ENCODE measurements around the gene TRIM43. TPM values are rescaled to one million over a fixed set of nuclear protein-coding genes. Genes with fewer than 3 reads are reported as not detected.

TRIM43 gene
- total and polyA plus RNA-seq, 2 of the 4 experiments (the other 2 are of a cell fraction), result not detected

GRCh38 chr2:95569170-95569569, 22.6 kb upstream of the TRIM43 start:
- ATAC-seq (ENCODE audit: low read depth), result no peak

More at GRCh38 chr2:95569170-95569569, 22.6 kb upstream of the TRIM43 start:
- Histone ChIP-seq H2BK15ac (ENCODE audit: low read depth, low read length) (no peak overlapping the region), H3K27ac (ENCODE audit: insufficient read depth, low read length) (no peak overlapping the region), H3K4me2 (ENCODE audit: low read depth, low read length) (no peak overlapping the region), H3K14ac (replicated peaks; ENCODE audit: low read depth, low read length) (no peak overlapping the region), H4K8ac (ENCODE audit: low read depth in 2 of 2, low read length in 2 of 2) (no peak overlapping the region), H3K4me1 (ENCODE audit: control insufficient read depth, insufficient read depth, low read length) (no peaks in the 10 kb centered on the region), H3K9ac (ENCODE audit: low read depth, low read length) (no peak overlapping the region), H2AK9ac (replicated peaks; ENCODE audit: low read depth, low read length, poor library complexity) (no peak overlapping the region), H3K18ac (ENCODE audit: low read depth, low read length) (no peak overlapping the region), H3K79me1 (ENCODE audit: low read depth in 1 of 2, low read length in 2 of 2) (no peaks in the 10 kb centered on the region), H3K23ac (ENCODE audit: low read depth, low read length) (no peak overlapping the region), H4K5ac (ENCODE audit: low read depth, low read length) (no peak overlapping the region), H3K9me1 (ENCODE audit: insufficient read depth, low read length) (no peaks in the 10 kb centered on the region), H3K36me3 (ENCODE audit: control insufficient read depth, insufficient read depth, low read length) (no peaks in the 10 kb centered on the region), H4K20me1 (ENCODE audit: insufficient read depth, low read length) (no peaks in the 10 kb centered on the region), H3K9me3 (ENCODE audit: control insufficient read depth, insufficient read depth, low read length) (no peaks in the 10 kb centered on the region), H2BK5ac (ENCODE audit: low read depth, low read length, poor library complexity, severe bottlenecking) (no peak overlapping the region), H4K91ac (ENCODE audit: insufficient read depth, low read depth, low read length) (no peak overlapping the region), H2BK20ac (ENCODE audit: low read depth, low read length) (no peak overlapping the region), H3K56ac (ENCODE audit: extremely low read depth, insufficient read depth, low read length) (no peak overlapping the region), H3K27me3 (ENCODE audit: control insufficient read depth, insufficient read depth, low read length) (peaks cover 12% of the 10 kb centered on the region), H2AFZ (replicated peaks; ENCODE audit: low read length, poor library complexity) (no peak overlapping the region), H3K4ac (ENCODE audit: low read depth, low read length) (no peak overlapping the region), H2BK120ac (ENCODE audit: low read depth, low read length) (no peak overlapping the region), H3K4me3 (ENCODE audit: insufficient read depth, low read depth, low read length) (no peak overlapping the region), H2AK5ac (ENCODE audit: low read depth, low read length) (no peak overlapping the region)
- ChIA-PET POLR2A (ENCODE audit: unreplicated experiment) (no interaction called here), CTCF (no interaction called here)
- in situ Hi-C loops (cut with MboI; ENCODE audit: low sequenced_read_pairs) (no loop called here), intact Hi-C loops (cut with micrococcal nuclease) (no loop called here), dilution Hi-C loops (cut with HindIII; ENCODE audit: low sequenced_read_pairs, unreplicated experiment) (no loop called here)
- BruUV-seq (replicated peaks), result no TSS peak
- TF ChIP-seq MAFK (IDR thresholded peaks at IDR 0.05; ENCODE audit: low read depth, low read length) (no peak), RCOR1 (IDR thresholded peaks at IDR 0.05; ENCODE audit: insufficient replicate concordance, low read length) (no peak), NFE2L2 (IDR thresholded peaks at IDR 0.05; ENCODE audit: low read depth, low read length) (no peak), CTCF (conservative IDR thresholded peaks at IDR 0.05; ENCODE audit: low read depth, low read length) (no peak), ELK1 (IDR thresholded peaks at IDR 0.05; ENCODE audit: borderline replicate concordance, low read depth, low read length) (no peak), BHLHE40 (IDR thresholded peaks at IDR 0.05; ENCODE audit: low read depth, low read length) (no peak), CEBPB (IDR thresholded peaks at IDR 0.05; ENCODE audit: low read depth, low read length) (no peak), FOS (IDR thresholded peaks at IDR 0.05; ENCODE audit: low read depth, low read length) (no peak), SMC3 (IDR thresholded peaks at IDR 0.05; ENCODE audit: low read depth, low read length) (no peak), CHD1 (IDR thresholded peaks at IDR 0.05; ENCODE audit: low read depth, low read length) (no peak), MAZ (IDR thresholded peaks at IDR 0.05; ENCODE audit: borderline replicate concordance, low read depth, low read length) (no peak), RFX5 (IDR thresholded peaks at IDR 0.05; ENCODE audit: low read depth, low read length) (no peak), POLR2A (IDR thresholded peaks at IDR 0.05; ENCODE audit: low read depth, low read length) (no peak), USF2 (IDR thresholded peaks at IDR 0.05; ENCODE audit: low read depth, low read length) (no peak), RAD21 (IDR thresholded peaks at IDR 0.05; ENCODE audit: low read length) (no peak)
- no CpG with 5 or more reads among the region's 2 CpGs for WGBS, 2 experiments (ENCODE audit: extremely low coverage in 2 of 2, insufficient read length in 1 of 2)
- no peak for DNase-seq

All from IMR-90 (cell line).